SK-N-SH (cell line): Measurements from ENCODE around the gene PRR15L. TPM values are rescaled to one million over a fixed set of nuclear protein-coding genes. Genes with fewer than 3 reads are reported as not detected.

ENCODE experiments used
- CTCF ChIA-PET: fragments of 300-600, 350-600 bp; formaldehyde crosslinking; extraction: SDS; loops from one replicate; lab custom pipeline; 2021; lab: Yijun Ruan, JAX
- POLR2A ChIA-PET: fragments of 350-600 bp; sonication (Branson Sonifier 250); formaldehyde crosslinking; extraction: SDS; loops from one replicate; lab custom pipeline; 2020; ENCODE audit warnings: antibody characterized with exemption, inconsistent platforms; lab: Yijun Ruan, JAX
- DNase-seq: peaks from one replicate; pipeline ENCODE4 v3.0.0; 2012
- H2AFZ ChIP-seq: fragments of 200-600 bp; sonication (generic); 2 replicates; pipeline ENCODE4 v1.8.1; 2016; ENCODE audit warnings: antibody characterized with exemption, mild to moderate bottlenecking, low read depth
- H3F3A ChIP-seq: fragments of 200-600 bp; sonication (generic); replicated peaks from 2 replicates; pipeline ENCODE3; 2016; ENCODE audit warnings: antibody characterized with exemption, mild to moderate bottlenecking; ENCODE audit not compliant: insufficient read depth
- H3K27ac ChIP-seq, 2 experiments: fragments of 200-500 bp in 1 of 2; fragments of 200-600 bp in 1 of 2; sonication (Bioruptor generic) in 1 of 2; sonication (generic), shearing (Covaris generic) in 1 of 2; 2 replicates each; pipeline versions ENCODE4 v1.5.1 to v1.6.1; 2014 to 2016; ENCODE audit warnings: low read depth in 2 of 2, inconsistent platforms in 1 of 2, low read length in 1 of 2, mild to moderate bottlenecking in 1 of 2, mixed read lengths in 1 of 2
- H3K27me3 ChIP-seq: fragments of 200-600 bp; sonication (generic), shearing (Covaris generic); 2 replicates; pipeline ENCODE4 v1.6.1; 2016; ENCODE audit warnings: mixed run types; ENCODE audit not compliant: insufficient read depth
- H3K36me3 ChIP-seq, 2 experiments: fragments of 200-500 bp in 1 of 2; fragments of 200-600 bp in 1 of 2; sonication (Bioruptor generic) in 1 of 2; sonication (generic) in 1 of 2; replicated peaks in 1 of 2; 2 replicates each; pipeline versions ENCODE3 to v1.5.1; 2014 to 2016; ENCODE audit warnings: low read length in 1 of 2, mild to moderate bottlenecking in 1 of 2; ENCODE audit not compliant: insufficient read depth in 2 of 2, control insufficient read depth in 1 of 2
- H3K4me1 ChIP-seq, 2 experiments: fragments of 200-500 bp in 1 of 2; fragments of 200-600 bp in 1 of 2; sonication (Bioruptor generic) in 1 of 2; sonication (generic), shearing (Covaris generic) in 1 of 2; 2 replicates each; pipeline versions ENCODE4 v1.5.1 to v1.6.1; 2014 to 2016; ENCODE audit warnings: low read depth in 1 of 2, low read length in 1 of 2, mixed run types in 1 of 2; ENCODE audit not compliant: insufficient read depth in 2 of 2, control insufficient read depth in 1 of 2
- H3K4me2 ChIP-seq: fragments of 200-600 bp; sonication (generic), shearing (Covaris generic); 2 replicates; pipeline ENCODE4 v1.6.1; 2017; ENCODE audit warnings: mixed run types
- H3K4me3 ChIP-seq, 2 experiments: fragments of 200-500 bp in 1 of 2; fragments of 200-600 bp in 1 of 2; sonication (Bioruptor generic) in 1 of 2; sonication (generic), shearing (Covaris generic) in 1 of 2; 2 replicates each; pipeline versions ENCODE4 v1.5.1 to v1.8.1; 2014 to 2016; ENCODE audit warnings: low read depth in 2 of 2, inconsistent platforms in 1 of 2, low read length in 1 of 2, mild to moderate bottlenecking in 1 of 2, mixed read lengths in 1 of 2, moderate library complexity in 1 of 2
- H3K79me2 ChIP-seq: fragments of 200-600 bp; sonication (generic); 2 replicates; pipeline ENCODE4 v1.8.1; 2017; ENCODE audit warnings: mild to moderate bottlenecking; ENCODE audit not compliant: insufficient read depth
- H3K9ac ChIP-seq: fragments of 200-600 bp; sonication (generic); 2 replicates; pipeline ENCODE4 v1.6.1; 2017; ENCODE audit warnings: mixed run types
- H3K9me2 ChIP-seq: fragments of 200-600 bp; sonication (generic); 2 replicates; pipeline ENCODE4 v1.6.1; 2017; ENCODE audit warnings: mixed run types
- H3K9me3 ChIP-seq: fragments of 200-600 bp; sonication (generic); 2 replicates; pipeline ENCODE4 v1.6.1; 2017; ENCODE audit warnings: mixed run types, mild to moderate bottlenecking, moderate library complexity
- H4K20me1 ChIP-seq: fragments of 200-600 bp; sonication (generic); 2 replicates; pipeline ENCODE4 v1.6.1; 2017; ENCODE audit warnings: mild to moderate bottlenecking, mixed run types; ENCODE audit not compliant: insufficient read depth
- CHD2 ChIP-seq: fragments of 150-350 bp; IDR thresholded peaks from 2 replicates; pipeline ENCODE4 v1.6.1; 2018; ENCODE audit warnings: low read length; ENCODE audit not compliant: partially characterized antibody
- ELF1 ChIP-seq: IDR thresholded peaks from 2 replicates; pipeline ENCODE4 v1.4.0; 2012
- EZH2phosphoT487 ChIP-seq: fragments of 200-600 bp; sonication (generic); IDR thresholded peaks from 2 replicates; pipeline ENCODE4 v1.6.1; 2017; ENCODE audit warnings: low read depth, mixed run types, mild to moderate bottlenecking, antibody characterized with exemption, moderate library complexity, borderline replicate concordance
- FOSL2 ChIP-seq: IDR thresholded peaks from 2 replicates; pipeline ENCODE4 v1.4.0; 2012; ENCODE audit warnings: low read depth, mild to moderate bottlenecking, moderate library complexity, borderline replicate concordance
- FOXM1 ChIP-seq: IDR thresholded peaks from 2 replicates; pipeline ENCODE4 v1.4.0; 2012; ENCODE audit warnings: low read depth, mild to moderate bottlenecking
- GATA2 ChIP-seq: sonication (generic); formaldehyde crosslinking; IDR thresholded peaks from 2 replicates; pipeline ENCODE4 v1.5.0; 2020; ENCODE audit warnings: mild to moderate bottlenecking, missing genetic modification reagents
- MAX ChIP-seq: IDR thresholded peaks from 2 replicates; pipeline ENCODE4 v1.4.0; 2012; ENCODE audit warnings: low read depth
- NFIC ChIP-seq: IDR thresholded peaks from 2 replicates; pipeline ENCODE4 v1.4.0; 2012; ENCODE audit warnings: borderline replicate concordance
- NRF1 ChIP-seq: IDR thresholded peaks from 2 replicates; pipeline ENCODE4 v1.6.1; 2012; ENCODE audit warnings: low read depth, mild to moderate bottlenecking, low read length
- RFX5 ChIP-seq: IDR thresholded peaks from 2 replicates; pipeline ENCODE4 v1.6.1; 2012; ENCODE audit warnings: mild to moderate bottlenecking, improper control_type of control experiment, low read length
- SIN3A ChIP-seq: IDR thresholded peaks from 2 replicates; pipeline ENCODE4 v1.6.1; 2012; ENCODE audit warnings: low read depth, mild to moderate bottlenecking, low read length, moderate library complexity, borderline replicate concordance
- SMC3 ChIP-seq: IDR thresholded peaks from 2 replicates; pipeline ENCODE4 v1.6.1; 2012; ENCODE audit warnings: low read depth, low read length, improper control_type of control experiment
- TAF1 ChIP-seq: IDR thresholded peaks from 2 replicates; pipeline ENCODE4 v1.6.1; 2012; ENCODE audit warnings: low read depth, mild to moderate bottlenecking, low read length, moderate library complexity, borderline replicate concordance
- TCF12 ChIP-seq: IDR thresholded peaks from 2 replicates; pipeline ENCODE4 v1.4.0; 2012
- YY1 ChIP-seq: IDR thresholded peaks from 2 replicates; pipeline ENCODE4 v1.4.0; 2012; ENCODE audit warnings: low read depth, mild to moderate bottlenecking
- ZBTB33 ChIP-seq: IDR thresholded peaks from 2 replicates; pipeline ENCODE4 v1.4.0; 2012; ENCODE audit warnings: low read depth, borderline replicate concordance
- WGBS: methylation state at CpG from one replicate; pipeline ENCODE4 v1.1.6; 2017; ENCODE audit warnings: low lambda C conversion rate; 5-methylcytosine and 5-hydroxymethylcytosine counted together
- polyA plus RNA-seq, 3 experiments: library from polyadenylated mRNA; depleted of rRNA; stranded (reverse); fragments of >200 nt; gene quantifications; 2 replicates each; pipeline ENCODE4 v1.2.3, GENCODE V29; 2012
- TF ChIP-seq, protein P1 (sequence below): IDR thresholded peaks from 2 replicates; pipeline ENCODE4 v1.4.0; 2012; ENCODE audit warnings: low read depth, borderline replicate concordance
- TF ChIP-seq, protein P2 (sequence below): fragments of 150-350 bp; IDR thresholded peaks from 2 replicates; pipeline ENCODE4 v1.6.1; 2016; ENCODE audit warnings: mild to moderate bottlenecking, low read depth, low read length

The PRR15L gene
- polyA plus RNA-seq, 1 of the 3 experiments (the other 2 are of a cell fraction) = not detected

DNA sequence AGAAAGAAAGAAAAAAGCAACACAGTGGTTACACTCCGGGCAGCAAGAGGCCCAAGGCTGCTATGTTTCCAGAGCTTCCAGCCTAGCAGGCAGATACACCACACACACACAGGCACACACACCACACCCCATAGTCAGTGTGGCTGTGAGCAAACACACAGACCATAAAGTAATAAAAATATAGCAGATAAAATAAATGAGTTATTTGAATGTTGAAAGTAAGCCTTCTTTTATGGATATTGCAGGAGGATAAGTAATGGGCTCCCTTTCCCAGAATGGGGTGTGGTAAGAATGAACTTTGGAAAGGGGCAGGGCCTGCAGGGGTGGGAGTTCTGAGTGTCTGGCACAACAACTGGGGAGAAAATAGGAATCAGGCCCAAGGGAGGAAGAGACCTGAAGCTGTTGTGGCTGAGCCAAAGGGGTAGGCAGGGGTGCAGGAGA lies 8.4 kb upstream of the PRR15L start:
- POLR2A ChIA-PET = no interaction called here
- H3K4me1 ChIP-seq = peaks cover 6 to 13% of the 10 kb centered on the region in 2 experiments; a peak in 2 of 4 replicates
- TF ChIP-seq FOSL2 = no peak
- TF ChIP-seq NRF1 = no peak
- no peak for TF ChIP-seq ZBTB33
- TF ChIP-seq, protein P1, sequence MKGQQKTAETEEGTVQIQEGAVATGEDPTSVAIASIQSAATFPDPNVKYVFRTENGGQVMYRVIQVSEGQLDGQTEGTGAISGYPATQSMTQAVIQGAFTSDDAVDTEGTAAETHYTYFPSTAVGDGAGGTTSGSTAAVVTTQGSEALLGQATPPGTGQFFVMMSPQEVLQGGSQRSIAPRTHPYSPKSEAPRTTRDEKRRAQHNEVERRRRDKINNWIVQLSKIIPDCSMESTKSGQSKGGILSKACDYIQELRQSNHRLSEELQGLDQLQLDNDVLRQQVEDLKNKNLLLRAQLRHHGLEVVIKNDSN = no peak
- no peak for TF ChIP-seq TAF1
- TF ChIP-seq FOXM1 = no peak
- no peak for TF ChIP-seq GATA2
- TF ChIP-seq NFIC = no peak
- no peak for TF ChIP-seq EZH2phosphoT487
- no peak for TF ChIP-seq TCF12
- TF ChIP-seq ELF1 = no peak
- TF ChIP-seq, protein P2, sequence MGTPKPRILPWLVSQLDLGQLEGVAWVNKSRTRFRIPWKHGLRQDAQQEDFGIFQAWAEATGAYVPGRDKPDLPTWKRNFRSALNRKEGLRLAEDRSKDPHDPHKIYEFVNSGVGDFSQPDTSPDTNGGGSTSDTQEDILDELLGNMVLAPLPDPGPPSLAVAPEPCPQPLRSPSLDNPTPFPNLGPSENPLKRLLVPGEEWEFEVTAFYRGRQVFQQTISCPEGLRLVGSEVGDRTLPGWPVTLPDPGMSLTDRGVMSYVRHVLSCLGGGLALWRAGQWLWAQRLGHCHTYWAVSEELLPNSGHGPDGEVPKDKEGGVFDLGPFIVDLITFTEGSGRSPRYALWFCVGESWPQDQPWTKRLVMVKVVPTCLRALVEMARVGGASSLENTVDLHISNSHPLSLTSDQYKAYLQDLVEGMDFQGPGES = no peak
- TF ChIP-seq RFX5 = no peak
- TF ChIP-seq, all 33 proteins: peak for 0
- no peak for DNase-seq
- H3K4me3 ChIP-seq = no peak overlapping the region
- CTCF ChIA-PET = interaction anchor here (1.5 to 41.8 kb wide), 4 partner anchors 13 to 52 kb away, joined by 7 to 1752 read pairs (median 614); partner anchors contain the start of genes PNPO and PRR15L
- H3K9me2 ChIP-seq = no peaks in the 10 kb centered on the region
- H3K9me3 ChIP-seq = no peaks in the 10 kb centered on the region
- H3K36me3 ChIP-seq = no peaks in the 10 kb centered on the region
- H3K27me3 ChIP-seq = no peaks in the 10 kb centered on the region
- H3K9ac ChIP-seq = no peak overlapping the region
- WGBS = 75% methylated on average over 1 of the region's 1 CpG
- H3K27ac ChIP-seq = no peak overlapping the region
- H3F3A ChIP-seq = peaks cover 10% of the 10 kb centered on the region
- H2AFZ ChIP-seq = no peak overlapping the region
- no peaks in the 10 kb centered on the region for H4K20me1 ChIP-seq
- H3K4me2 ChIP-seq = no peak overlapping the region
- H3K79me2 ChIP-seq = peaks cover 1% of the 10 kb centered on the region

DNA sequence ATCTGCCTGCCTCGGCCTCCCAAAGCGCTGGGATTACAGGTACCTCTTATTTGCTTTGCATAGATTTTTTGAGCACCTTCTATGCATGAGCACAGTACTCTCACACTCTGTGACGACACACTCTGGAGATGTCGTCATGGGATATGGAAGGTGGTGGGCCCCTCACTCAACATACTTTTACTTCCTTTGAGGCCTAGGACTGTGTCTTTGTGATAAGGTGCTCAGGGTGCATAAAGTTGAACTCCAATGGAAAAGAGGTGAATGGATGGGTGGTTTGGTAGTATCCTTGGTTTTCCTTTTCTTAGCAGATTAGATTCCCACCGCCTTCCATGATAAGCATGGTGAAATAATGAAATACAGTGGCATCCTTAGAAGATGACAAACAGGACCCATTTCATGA lies 7.2 kb upstream of the PRR15L start:
- no peak for DNase-seq
- Histone ChIP-seq H3K27ac (no peak overlapping the region), H3K4me2 (no peak overlapping the region), H3K9me3 (no peaks in the 10 kb centered on the region), H4K20me1 (no peaks in the 10 kb centered on the region), H3K4me3 (no peak overlapping the region), H3K36me3 (no peaks in the 10 kb centered on the region), H2AFZ (no peak overlapping the region), H3K79me2 (no peaks in the 10 kb centered on the region), H3K27me3 (no peaks in the 10 kb centered on the region), H3K4me1 (peaks cover 0 to 10% of the 10 kb centered on the region in 2 experiments; a peak in 2 of 4 replicates), H3K9me2 (no peaks in the 10 kb centered on the region), H3K9ac (no peak overlapping the region), H3F3A (peaks cover 10% of the 10 kb centered on the region)
- 96% methylated on average over 5 of the region's 5 CpGs for WGBS
- CTCF ChIA-PET = interaction anchor here (1.3 to 41.6 kb wide), 3 partner anchors 14 to 53 kb away, joined by 4 to 1216 read pairs (median 7); partner anchors contain the start of genes PNPO and PRR15L
- POLR2A ChIA-PET = no interaction called here
- TF ChIP-seq MAX (no peak), SIN3A (no peak), SMC3 (no peak), ZBTB33 (no peak), NRF1 (no peak), YY1 (no peak), CHD2 (no peak), EZH2phosphoT487 (no peak), RFX5 (no peak)
